Fibroblast of lung (primary cell): ENCODE data around the gene GRIN2A. TPM values are rescaled to one million over a fixed set of nuclear protein-coding genes. Genes with fewer than 3 reads are reported as not detected.

ENCODE experiments used
- DNase-seq, 2 donors: peaks; one replicate each; pipeline versions ENCODE4 v3.0.0 to v3.0.0-alpha.2; 2010; ENCODE audit warnings: low read depth in 2 of 2
- H2AFZ ChIP-seq: 2 replicates; pipeline ENCODE4 v1.5.1; 2012; ENCODE audit warnings: low read length, control low read depth, inconsistent platforms
- H3K27ac ChIP-seq: 2 replicates; pipeline ENCODE4 v1.5.1; 2011; ENCODE audit warnings: low read length, control low read depth; ENCODE audit not compliant: insufficient read depth
- H3K27me3 ChIP-seq: 2 replicates; pipeline ENCODE4 v1.5.1; 2011; ENCODE audit warnings: mild to moderate bottlenecking, low read length; ENCODE audit not compliant: control insufficient read depth, insufficient read depth
- H3K36me3 ChIP-seq: 2 replicates; pipeline ENCODE4 v1.5.1; 2011; ENCODE audit warnings: low read length; ENCODE audit not compliant: control insufficient read depth, insufficient read depth
- H3K4me1 ChIP-seq: 2 replicates; pipeline ENCODE4 v1.5.1; 2011; ENCODE audit warnings: low read length; ENCODE audit not compliant: control insufficient read depth, insufficient read depth; ENCODE audit errors: extremely low read depth
- H3K4me2 ChIP-seq: 2 replicates; pipeline ENCODE4 v1.5.1; 2011; ENCODE audit warnings: low read length, control low read depth; ENCODE audit not compliant: insufficient read depth; ENCODE audit errors: extremely low read depth
- H3K4me3 ChIP-seq, 4 experiments: fragments of 200-600 bp in 1 of 4; sonication (generic) in 1 of 4; replicated peaks in 1 of 4; 2 replicates each; pipeline ENCODE4 v1.5.1; 2011 to 2016; ENCODE audit warnings: low read length in 4 of 4, low read depth in 3 of 4, mild to moderate bottlenecking in 3 of 4, control low read depth in 2 of 4, inconsistent platforms in 1 of 4, mixed read lengths in 1 of 4; ENCODE audit not compliant: insufficient read depth in 1 of 4; ENCODE audit errors: control extremely low read depth in 1 of 4
- H3K79me2 ChIP-seq: 2 replicates; pipeline ENCODE4 v1.5.1; 2012; ENCODE audit warnings: mild to moderate bottlenecking, low read length, inconsistent platforms; ENCODE audit not compliant: control insufficient read depth, insufficient read depth
- H3K9ac ChIP-seq: 2 replicates; pipeline ENCODE4 v1.5.1; 2011; ENCODE audit warnings: mild to moderate bottlenecking, low read length, control low read depth; ENCODE audit not compliant: insufficient read depth
- H3K9me3 ChIP-seq: 2 replicates; pipeline ENCODE4 v1.5.1; 2012; ENCODE audit warnings: low read depth, low read length; ENCODE audit not compliant: control insufficient read depth, insufficient read depth
- H4K20me1 ChIP-seq: 2 replicates; pipeline ENCODE4 v1.5.1; 2011; ENCODE audit warnings: low read length; ENCODE audit not compliant: control insufficient read depth, insufficient read depth; ENCODE audit errors: extremely low read depth
- EZH2 ChIP-seq: IDR thresholded peaks from 2 replicates; pipeline ENCODE4 v1.5.1; 2012; ENCODE audit warnings: low read length, control low read depth, mild to moderate bottlenecking; ENCODE audit errors: missing control alignments
- polyA plus RNA-seq, 2 donors: library from polyadenylated mRNA; depleted of rRNA in 1 of 2; stranded (reverse) in 1 of 2; unstranded in 1 of 2; fragments of >200 nt; gene quantifications; 2 replicates each; pipeline ENCODE4 v1.2.1, GENCODE V29; 2011 to 2012; ENCODE audit warnings: missing spikeins in 1 of 2
- total RNA-seq: library from RNA; depleted of rRNA; stranded (reverse); fragments of >200 nt; gene quantifications from 2 replicates; pipeline ENCODE4 v1.2.1, GENCODE V29; 2014
- TF ChIP-seq, protein P1 (sequence below), 2 donors: IDR thresholded peaks in 1 of 2; conservative IDR thresholded peaks in 1 of 2; 1 replicate in 1 of 2; 2 replicates in 1 of 2; pipeline ENCODE4 v1.5.1; 2011 to 2012; ENCODE audit warnings: low read length in 2 of 2, control low read depth in 1 of 2, inconsistent platforms in 1 of 2, low read depth in 1 of 2, mild to moderate bottlenecking in 1 of 2

Gene GRIN2A
- total and polyA plus RNA-seq, 2 donors (not counting 1 experiment from before 2014, with no cell fraction given): 0.15 to 0.33 TPM

DNA sequence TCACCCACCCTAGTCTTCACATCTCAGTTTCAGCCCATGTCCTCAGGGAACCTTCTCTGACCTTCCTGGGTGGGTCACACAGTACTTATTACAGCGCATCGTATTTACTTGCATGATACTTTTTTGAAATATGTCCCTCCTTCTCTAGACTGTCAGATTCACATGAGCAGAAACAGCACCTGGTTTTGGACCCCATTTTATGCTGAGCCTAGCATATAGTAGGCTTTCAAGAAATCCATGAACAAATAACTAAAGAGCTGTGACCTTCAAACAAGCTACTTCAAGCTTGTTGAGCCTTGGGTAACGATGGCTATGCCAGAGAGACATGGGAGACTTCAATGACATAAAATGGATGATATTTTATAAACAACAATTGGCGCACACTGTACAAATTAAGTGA, 150.3 kb downstream of the GRIN2A start:
- no peak for TF ChIP-seq EZH2
- TF ChIP-seq, protein P1, sequence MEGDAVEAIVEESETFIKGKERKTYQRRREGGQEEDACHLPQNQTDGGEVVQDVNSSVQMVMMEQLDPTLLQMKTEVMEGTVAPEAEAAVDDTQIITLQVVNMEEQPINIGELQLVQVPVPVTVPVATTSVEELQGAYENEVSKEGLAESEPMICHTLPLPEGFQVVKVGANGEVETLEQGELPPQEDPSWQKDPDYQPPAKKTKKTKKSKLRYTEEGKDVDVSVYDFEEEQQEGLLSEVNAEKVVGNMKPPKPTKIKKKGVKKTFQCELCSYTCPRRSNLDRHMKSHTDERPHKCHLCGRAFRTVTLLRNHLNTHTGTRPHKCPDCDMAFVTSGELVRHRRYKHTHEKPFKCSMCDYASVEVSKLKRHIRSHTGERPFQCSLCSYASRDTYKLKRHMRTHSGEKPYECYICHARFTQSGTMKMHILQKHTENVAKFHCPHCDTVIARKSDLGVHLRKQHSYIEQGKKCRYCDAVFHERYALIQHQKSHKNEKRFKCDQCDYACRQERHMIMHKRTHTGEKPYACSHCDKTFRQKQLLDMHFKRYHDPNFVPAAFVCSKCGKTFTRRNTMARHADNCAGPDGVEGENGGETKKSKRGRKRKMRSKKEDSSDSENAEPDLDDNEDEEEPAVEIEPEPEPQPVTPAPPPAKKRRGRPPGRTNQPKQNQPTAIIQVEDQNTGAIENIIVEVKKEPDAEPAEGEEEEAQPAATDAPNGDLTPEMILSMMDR (conservative IDR thresholded peaks at IDR 0.05 in 1 of 2, IDR thresholded peaks at IDR 0.05 in 1 of 2; ENCODE audit: low read depth in 1 of 2, low read length in 2 of 2): no peak
- Histone ChIP-seq H3K79me2 (no peaks in the 10 kb centered on the region), H4K20me1 (no peaks in the 10 kb centered on the region), H2AFZ (no peak overlapping the region), H3K4me3 (no peak overlapping the region), H3K9ac (no peak overlapping the region), H3K36me3 (no peaks in the 10 kb centered on the region), H3K27ac (no peak overlapping the region), H3K27me3 (no peaks in the 10 kb centered on the region), H3K4me2 (no peak overlapping the region), H3K9me3 (no peaks in the 10 kb centered on the region), H3K4me1 (no peaks in the 10 kb centered on the region)
- DNase-seq: no peak

DNA sequence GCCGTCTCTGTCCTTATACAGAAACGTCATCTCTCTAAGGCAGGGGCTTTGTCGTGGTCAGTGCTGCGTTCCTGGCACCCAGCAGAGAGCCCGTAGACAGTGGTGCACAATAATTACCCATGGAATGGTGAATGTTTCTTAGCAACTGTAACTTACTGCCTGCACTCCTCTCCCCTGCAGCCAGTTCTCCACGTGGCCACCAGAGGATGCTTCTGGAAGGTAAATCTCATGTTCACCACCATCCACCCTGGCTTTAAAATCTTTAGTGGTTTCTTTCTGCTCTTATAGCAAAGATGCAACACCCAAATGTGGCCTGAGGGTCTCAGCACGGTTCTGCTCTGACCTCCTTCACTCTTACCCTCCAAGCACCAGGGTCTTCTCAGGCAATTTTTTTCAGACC, 150.8 kb downstream of the GRIN2A start:
- no peak for DNase-seq
- Histone ChIP-seq H3K4me2 (no peak overlapping the region), H4K20me1 (no peaks in the 10 kb centered on the region), H3K9ac (no peak overlapping the region), H3K4me3 (no peak overlapping the region), H3K27me3 (no peaks in the 10 kb centered on the region), H3K79me2 (no peaks in the 10 kb centered on the region), H3K36me3 (no peaks in the 10 kb centered on the region), H3K9me3 (no peaks in the 10 kb centered on the region), H3K27ac (no peak overlapping the region), H3K4me1 (no peaks in the 10 kb centered on the region), H2AFZ (no peak overlapping the region)
- no peak for TF ChIP-seq EZH2
- TF ChIP-seq, protein P1 (conservative IDR thresholded peaks at IDR 0.05 in 1 of 2, IDR thresholded peaks at IDR 0.05 in 1 of 2; ENCODE audit: low read depth in 1 of 2, low read length in 2 of 2): peak in 1 of 2 donors; percentile 49

DNA sequence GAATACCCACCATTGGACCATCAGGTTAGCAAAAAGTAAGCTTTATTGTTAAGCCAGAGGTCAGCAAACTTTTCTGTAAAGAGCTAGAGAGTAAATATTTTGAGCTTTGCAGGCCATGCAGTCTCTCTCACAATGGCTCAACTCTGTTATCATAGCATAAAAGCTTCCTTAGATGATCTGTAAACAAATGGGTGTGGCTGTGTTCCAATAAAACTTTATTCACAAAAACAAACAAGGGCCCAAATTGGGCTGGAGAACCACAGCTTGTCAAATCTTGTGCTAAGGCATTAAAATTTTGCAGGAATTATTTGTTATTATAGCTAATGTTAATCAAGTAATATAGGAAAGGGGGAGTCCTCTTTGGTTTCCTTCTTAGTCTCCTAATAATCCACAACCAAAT, 153.6 kb downstream of the GRIN2A start:
- Histone ChIP-seq H3K9me3 (no peaks in the 10 kb centered on the region), H3K36me3 (no peaks in the 10 kb centered on the region), H3K9ac (no peak overlapping the region), H3K4me3 (no peak overlapping the region), H4K20me1 (no peaks in the 10 kb centered on the region), H3K27me3 (no peaks in the 10 kb centered on the region), H3K27ac (no peak overlapping the region), H3K4me2 (no peak overlapping the region), H3K79me2 (no peaks in the 10 kb centered on the region), H3K4me1 (no peaks in the 10 kb centered on the region), H2AFZ (no peak overlapping the region)
- DNase-seq: no peak
- TF ChIP-seq, protein P1 (conservative IDR thresholded peaks at IDR 0.05 in 1 of 2, IDR thresholded peaks at IDR 0.05 in 1 of 2; ENCODE audit: low read depth in 1 of 2, low read length in 2 of 2): no peak
- TF ChIP-seq EZH2: no peak
